Endodermal cell (in vitro differentiated cells): ENCODE measurements around the gene LRRC7. TPM values are rescaled to one million over a fixed set of nuclear protein-coding genes. Genes with fewer than 3 reads are reported as not detected.

Source experiments
- DNase-seq: peaks from one replicate; pipeline ENCODE4 v3.0.0-alpha.2; 2017
- H3K27ac ChIP-seq: 2 replicates; pipeline ENCODE4 v1.5.1; 2013; ENCODE audit warnings: mild to moderate bottlenecking, low read depth, low read length, moderate library complexity
- H3K27me3 ChIP-seq: 2 replicates; pipeline ENCODE4 v1.6.1; 2013; ENCODE audit warnings: mild to moderate bottlenecking, low read length, moderate library complexity; ENCODE audit not compliant: insufficient read depth, control insufficient read depth, poor library complexity, severe bottlenecking
- H3K36me3 ChIP-seq: 2 replicates; pipeline ENCODE4 v1.7.0; 2013; ENCODE audit warnings: mild to moderate bottlenecking, low read length, moderate library complexity; ENCODE audit not compliant: control insufficient read depth, insufficient read depth
- H3K4me1 ChIP-seq: one replicate; pipeline ENCODE4 v1.7.0; 2013; ENCODE audit warnings: low read length; ENCODE audit not compliant: control insufficient read depth, insufficient read depth
- H3K4me3 ChIP-seq: 2 replicates; pipeline ENCODE4 v1.5.1; 2013; ENCODE audit warnings: mild to moderate bottlenecking, low read length, moderate library complexity
- H3K9ac ChIP-seq: 2 replicates; pipeline ENCODE4 v1.6.1; 2013; ENCODE audit warnings: mild to moderate bottlenecking, low read length, moderate library complexity; ENCODE audit not compliant: poor library complexity, severe bottlenecking; ENCODE audit errors: extremely low read depth
- H3K9me3 ChIP-seq: 2 replicates; pipeline ENCODE4 v1.6.1; 2013; ENCODE audit warnings: mild to moderate bottlenecking, low read length, moderate library complexity; ENCODE audit not compliant: control insufficient read depth
- H3K27ac Mint-ChIP-seq: 2 replicates; pipeline ENCODE4 v1.8.0; 2020; ENCODE audit warnings: mixed read lengths
- H3K27me3 Mint-ChIP-seq: 2 replicates; pipeline ENCODE4 v1.8.0; 2021; ENCODE audit warnings: mild to moderate bottlenecking, mixed read lengths; ENCODE audit not compliant: insufficient read depth
- H3K36me3 Mint-ChIP-seq: 2 replicates; pipeline ENCODE4 v1.8.0; 2020; ENCODE audit warnings: low read depth, mixed read lengths
- H3K4me1 Mint-ChIP-seq: 2 replicates; pipeline ENCODE4 v1.8.0; 2020; ENCODE audit warnings: mixed read lengths
- H3K4me3 Mint-ChIP-seq: 2 replicates; pipeline ENCODE4 v1.8.0; 2020; ENCODE audit warnings: mild to moderate bottlenecking, moderate library complexity, mixed read lengths
- H3K9me3 Mint-ChIP-seq: 2 replicates; pipeline ENCODE4 v1.8.0; 2020; ENCODE audit warnings: mild to moderate bottlenecking, mixed read lengths
- WGBS, 2 experiments: methylation state at CpG; one replicate each; pipeline versions ENCODE4 v1.1.5 to v1.1.7; 2013; ENCODE audit warnings: missing lambda C conversion rate in 2 of 2, mixed read lengths in 1 of 2; ENCODE audit not compliant: insufficient coverage in 1 of 2, insufficient read length in 1 of 2; 5-methylcytosine and 5-hydroxymethylcytosine counted together
- total RNA-seq, 2 donors: library from RNA; stranded (reverse); fragmentation: NEBNext Ultra II Directional in 1 of 2; extraction: Animal tissue kit (Norgen Biotek cat#: 25700) in 1 of 2; gene quantifications; 2 replicates in 1 of 2; 3 replicates in 1 of 2; pipeline ENCODE4 v1.2.1, GENCODE V29; 2021
- TF ChIP-seq, protein P1 (sequence below): fragments of 200-600 bp; sonication (generic); conservative IDR thresholded peaks from 2 replicates; pipeline ENCODE4 v1.5.0; 2021; ENCODE audit warnings: antibody characterized with exemption, mild to moderate bottlenecking

Gene LRRC7
- total RNA-seq, 2 donors from 2014 or later = 1.4 to 2.2 TPM

DNA sequence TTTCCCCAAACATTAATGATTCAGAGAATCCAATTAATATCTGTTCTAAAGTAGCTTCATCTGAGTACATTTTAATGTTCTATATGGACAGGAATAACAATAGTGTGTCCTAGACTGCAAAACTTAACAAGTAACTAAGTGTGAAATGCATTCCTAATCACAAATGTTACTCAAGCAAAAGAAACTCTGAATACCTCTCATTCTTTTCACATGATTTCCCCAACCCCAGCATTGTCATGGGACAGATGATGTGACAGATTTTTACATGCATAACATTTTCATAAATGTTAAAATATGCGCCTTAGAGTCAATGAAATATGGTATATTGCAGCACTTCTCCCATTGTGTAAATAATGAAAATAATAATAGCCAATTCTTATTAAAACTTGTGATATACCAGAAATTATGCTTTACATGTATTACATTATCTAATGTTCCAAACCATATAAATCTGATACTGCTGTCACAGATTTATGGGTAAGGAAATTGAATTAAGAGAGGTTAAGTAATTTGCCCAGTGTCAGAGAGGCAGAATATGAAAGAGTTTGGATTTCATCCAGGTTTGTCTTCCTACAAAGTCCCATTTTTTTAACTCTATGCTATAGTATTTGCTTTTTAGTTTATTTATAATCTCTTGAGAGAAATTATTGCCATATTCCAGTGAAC is 269.4 kb downstream of the LRRC7 start:
- no peak overlapping the region for H3K27ac Mint-ChIP-seq
- H3K9me3 ChIP-seq = no peaks in the 10 kb centered on the region
- no peaks in the 10 kb centered on the region for H3K36me3 Mint-ChIP-seq
- no peak for DNase-seq
- TF ChIP-seq, protein P1, sequence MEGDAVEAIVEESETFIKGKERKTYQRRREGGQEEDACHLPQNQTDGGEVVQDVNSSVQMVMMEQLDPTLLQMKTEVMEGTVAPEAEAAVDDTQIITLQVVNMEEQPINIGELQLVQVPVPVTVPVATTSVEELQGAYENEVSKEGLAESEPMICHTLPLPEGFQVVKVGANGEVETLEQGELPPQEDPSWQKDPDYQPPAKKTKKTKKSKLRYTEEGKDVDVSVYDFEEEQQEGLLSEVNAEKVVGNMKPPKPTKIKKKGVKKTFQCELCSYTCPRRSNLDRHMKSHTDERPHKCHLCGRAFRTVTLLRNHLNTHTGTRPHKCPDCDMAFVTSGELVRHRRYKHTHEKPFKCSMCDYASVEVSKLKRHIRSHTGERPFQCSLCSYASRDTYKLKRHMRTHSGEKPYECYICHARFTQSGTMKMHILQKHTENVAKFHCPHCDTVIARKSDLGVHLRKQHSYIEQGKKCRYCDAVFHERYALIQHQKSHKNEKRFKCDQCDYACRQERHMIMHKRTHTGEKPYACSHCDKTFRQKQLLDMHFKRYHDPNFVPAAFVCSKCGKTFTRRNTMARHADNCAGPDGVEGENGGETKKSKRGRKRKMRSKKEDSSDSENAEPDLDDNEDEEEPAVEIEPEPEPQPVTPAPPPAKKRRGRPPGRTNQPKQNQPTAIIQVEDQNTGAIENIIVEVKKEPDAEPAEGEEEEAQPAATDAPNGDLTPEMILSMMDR = no peak
- H3K4me3 Mint-ChIP-seq = no peak overlapping the region
- H3K27me3 Mint-ChIP-seq = no peaks in the 10 kb centered on the region
- no peaks in the 10 kb centered on the region for H3K4me1 Mint-ChIP-seq
- WGBS, 2 experiments = no CpG with 5 or more reads among the region's 1 CpG
- no peak overlapping the region for H3K27ac ChIP-seq
- no peaks in the 10 kb centered on the region for H3K9me3 Mint-ChIP-seq
- H3K36me3 ChIP-seq = no peaks in the 10 kb centered on the region
- no peak overlapping the region for H3K9ac ChIP-seq
- no peaks in the 10 kb centered on the region for H3K4me1 ChIP-seq
- no peak overlapping the region for H3K4me3 ChIP-seq
- H3K27me3 ChIP-seq = no peaks in the 10 kb centered on the region

DNA sequence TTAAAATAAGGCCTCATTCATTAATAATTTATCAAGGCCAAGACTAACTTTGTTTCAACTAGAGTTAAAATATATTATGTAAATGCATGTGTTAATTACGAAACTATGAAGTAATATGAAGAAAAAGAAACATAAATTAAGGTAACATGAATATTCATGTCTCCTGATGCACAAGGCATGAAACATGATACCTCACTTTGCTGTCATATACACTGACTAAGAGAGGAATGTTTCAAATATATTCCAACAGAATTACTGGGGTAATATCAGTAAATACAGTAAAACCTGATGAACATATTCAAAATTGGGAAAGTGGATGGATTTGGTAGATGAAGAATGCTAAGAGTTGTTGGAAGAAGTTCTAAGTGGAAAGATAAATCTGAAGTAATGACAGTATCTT is 274.6 kb downstream of the LRRC7 start:
- Histone ChIP-seq H3K9ac (no peak overlapping the region), H3K4me1 (peaks cover 2% of the 10 kb centered on the region), H3K27me3 (no peaks in the 10 kb centered on the region), H3K4me3 (no peak overlapping the region), H3K9me3 (no peaks in the 10 kb centered on the region), H3K27ac (no peak overlapping the region), H3K36me3 (no peaks in the 10 kb centered on the region)
- TF ChIP-seq, protein P1 = no peak
- Mint-ChIP-seq H3K4me1 (peaks cover 6% of the 10 kb centered on the region), H3K36me3 (no peaks in the 10 kb centered on the region), H3K9me3 (no peaks in the 10 kb centered on the region), H3K4me3 (no peak overlapping the region), H3K27me3 (peaks cover 2% of the 10 kb centered on the region), H3K27ac (no peak overlapping the region)
- no peak for DNase-seq
- 88% methylated on average over 1 of the region's 1 CpG; no CpG with 5 or more reads in 1 of the 2 experiments for WGBS, 2 experiments

DNA sequence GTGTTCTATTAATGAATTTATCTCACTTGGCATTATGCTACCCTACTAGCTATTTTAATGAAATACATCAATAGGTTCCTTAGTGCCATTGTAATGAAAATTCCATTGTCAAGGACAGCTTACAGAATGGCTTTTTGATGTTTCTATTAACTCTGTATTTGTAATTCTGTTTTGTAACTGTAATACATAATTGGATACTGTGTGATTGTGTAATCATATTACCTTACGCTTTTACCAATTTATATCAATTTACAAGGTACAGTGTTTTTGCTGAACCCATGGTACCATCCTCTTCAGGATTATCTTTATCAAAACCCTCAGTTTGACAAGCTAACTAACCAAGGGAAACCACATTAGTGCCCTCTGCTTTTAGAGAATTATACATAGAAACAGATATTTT is 277.9 kb downstream of the LRRC7 start:
- Mint-ChIP-seq H3K36me3 (no peaks in the 10 kb centered on the region), H3K9me3 (no peaks in the 10 kb centered on the region), H3K27ac (no peak overlapping the region), H3K4me1 (peaks cover 9% of the 10 kb centered on the region), H3K4me3 (no peak overlapping the region), H3K27me3 (peaks cover 14% of the 10 kb centered on the region)
- no peak overlapping the region for H3K4me3 ChIP-seq
- H3K27ac ChIP-seq = no peak overlapping the region
- H3K36me3 ChIP-seq = no peaks in the 10 kb centered on the region
- no peak for DNase-seq
- TF ChIP-seq, protein P1 = no peak
- WGBS, 2 experiments = 100% methylated on average over 1 of the region's 1 CpG; no CpG with 5 or more reads in 1 of the 2 experiments
- H3K4me1 ChIP-seq = peaks cover 2% of the 10 kb centered on the region
- no peak overlapping the region for H3K9ac ChIP-seq
- no peaks in the 10 kb centered on the region for H3K9me3 ChIP-seq
- no peaks in the 10 kb centered on the region for H3K27me3 ChIP-seq
